GM21447 (cell line): ENCODE results near the gene ISG20.

Experiments
- ATAC-seq: cut with Tn5 transposase; IDR thresholded peaks from one replicate; pipeline ENCODE4 v1.9.1; 2021; ENCODE audit not compliant: unreplicated experiment

ISG20 gene

DNA sequence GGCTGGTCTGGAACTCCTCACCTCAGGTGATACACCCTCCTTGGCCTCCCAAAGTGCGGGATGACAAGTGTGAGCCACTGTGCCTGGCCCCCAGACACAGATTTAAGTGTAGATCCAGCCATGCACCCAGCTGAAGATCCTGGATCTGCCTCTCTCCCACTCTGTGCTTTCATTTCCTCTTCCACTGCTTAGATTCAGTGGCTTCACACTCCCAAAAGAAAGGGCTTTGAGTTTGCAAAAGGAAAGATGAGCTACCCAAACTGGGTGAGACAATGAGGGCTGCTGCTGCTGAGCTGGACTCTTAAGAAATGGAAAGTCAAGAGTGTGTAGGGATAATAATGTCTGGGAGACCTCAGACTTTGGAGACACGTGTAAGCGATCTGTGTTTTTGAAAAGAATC lies 45.5 kb downstream of the ISG20 start:
- ATAC-seq = no peak

DNA sequence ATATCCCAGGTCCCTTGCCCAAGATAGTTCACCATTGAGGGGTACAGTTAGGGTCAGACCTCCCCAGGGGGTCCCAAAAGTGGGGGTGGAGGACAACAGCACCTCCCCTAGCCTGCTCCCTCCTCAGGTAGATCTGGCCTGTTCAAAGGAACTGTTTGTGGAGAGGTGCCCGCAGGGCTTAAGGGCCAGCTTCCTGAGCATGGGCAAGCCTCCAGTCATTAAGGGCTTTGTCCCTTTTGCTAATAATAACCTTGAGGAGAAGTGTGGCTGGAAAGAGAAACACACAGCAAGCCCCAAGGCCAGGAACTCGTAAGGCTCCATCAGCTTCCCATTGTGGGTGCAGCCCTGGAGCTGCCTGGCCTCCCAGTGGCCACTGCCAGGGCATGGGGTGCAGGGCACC lies 47.4 kb downstream of the ISG20 start:
- no peak for ATAC-seq

DNA sequence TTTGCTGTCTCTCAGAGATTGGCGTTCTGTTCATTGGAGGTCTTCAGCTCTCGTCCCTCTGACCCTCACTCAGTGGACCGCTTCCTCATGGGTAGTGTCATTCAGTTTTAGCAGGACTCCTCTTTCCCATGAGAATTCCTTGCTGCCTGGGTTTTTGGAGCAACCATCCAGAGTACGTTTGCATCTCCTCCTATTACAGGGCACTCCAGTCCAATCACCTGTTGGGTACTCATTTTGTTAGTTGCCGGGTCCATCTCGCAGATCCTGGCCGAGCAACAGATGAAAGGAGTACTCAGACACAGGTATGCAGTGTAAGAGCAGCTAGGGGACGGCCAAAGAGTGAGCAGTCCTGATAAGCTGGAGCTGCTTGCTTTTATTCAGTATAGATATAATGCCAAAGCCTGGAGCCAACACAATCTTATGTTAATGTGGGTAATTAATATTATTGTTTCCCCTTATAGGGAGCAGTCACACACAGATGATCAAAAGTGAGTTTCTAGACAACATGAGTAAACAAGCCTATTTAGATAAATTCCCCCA lies 49.6 kb downstream of the ISG20 start:
- ATAC-seq = no peak

DNA sequence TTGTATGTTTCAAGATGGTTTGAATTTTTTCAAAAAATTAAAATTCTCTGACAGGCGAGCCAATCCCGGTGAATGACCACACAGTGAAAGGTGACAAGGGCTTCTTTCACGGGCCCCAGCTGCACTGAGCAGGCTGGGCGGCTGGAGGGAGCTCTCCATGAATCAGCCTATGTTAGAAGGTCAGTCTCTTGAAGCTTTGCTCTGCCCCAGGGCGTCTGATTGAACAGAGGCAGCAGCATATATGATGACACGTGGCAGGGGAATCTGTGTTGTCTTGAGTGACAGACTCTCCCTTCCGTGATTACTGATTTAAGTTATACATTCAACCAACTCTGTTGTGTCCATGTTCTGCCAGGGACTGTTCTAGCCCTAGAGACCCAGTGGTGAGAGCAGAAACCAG lies 51.5 kb downstream of the ISG20 start:
- ATAC-seq = no peak

DNA sequence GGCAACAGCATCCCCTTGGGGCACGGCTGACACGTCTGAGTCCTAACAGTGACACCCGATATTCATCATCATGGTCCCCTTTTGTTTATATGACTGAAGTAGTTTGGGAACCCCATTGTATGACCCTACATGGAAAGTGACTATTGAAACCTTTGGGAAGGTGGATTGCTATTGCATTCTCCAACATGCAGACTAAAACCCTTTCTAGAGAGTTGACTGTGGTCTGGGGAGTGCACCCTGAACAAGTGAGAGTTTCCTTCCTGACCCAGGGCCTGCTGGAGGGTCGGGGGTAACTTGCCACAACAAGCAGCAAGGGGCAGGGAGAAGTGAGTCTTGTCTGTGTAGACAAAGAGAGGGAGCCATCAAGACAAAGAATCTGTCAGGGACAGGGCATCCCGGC lies 54.4 kb downstream of the ISG20 start:
- no peak for ATAC-seq

DNA sequence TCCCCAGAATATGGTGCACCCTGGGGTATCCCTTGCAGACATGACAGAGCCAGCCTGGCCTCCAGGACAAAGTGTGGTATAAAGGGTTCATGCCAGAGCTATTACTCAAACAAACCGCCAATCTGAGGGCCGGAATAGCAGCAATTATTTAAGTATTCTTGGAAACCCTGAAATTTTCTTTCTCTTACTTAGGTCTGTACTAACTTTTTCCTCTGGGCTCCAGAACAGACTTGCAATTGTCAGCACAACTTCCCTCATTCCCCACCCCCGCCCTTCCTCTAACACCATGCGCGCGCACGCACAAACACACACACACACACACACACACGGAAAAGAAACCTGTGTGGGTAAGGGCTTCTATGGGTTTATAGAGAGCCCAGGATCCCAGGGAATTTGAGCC lies 56.3 kb downstream of the ISG20 start:
- no peak for ATAC-seq

DNA sequence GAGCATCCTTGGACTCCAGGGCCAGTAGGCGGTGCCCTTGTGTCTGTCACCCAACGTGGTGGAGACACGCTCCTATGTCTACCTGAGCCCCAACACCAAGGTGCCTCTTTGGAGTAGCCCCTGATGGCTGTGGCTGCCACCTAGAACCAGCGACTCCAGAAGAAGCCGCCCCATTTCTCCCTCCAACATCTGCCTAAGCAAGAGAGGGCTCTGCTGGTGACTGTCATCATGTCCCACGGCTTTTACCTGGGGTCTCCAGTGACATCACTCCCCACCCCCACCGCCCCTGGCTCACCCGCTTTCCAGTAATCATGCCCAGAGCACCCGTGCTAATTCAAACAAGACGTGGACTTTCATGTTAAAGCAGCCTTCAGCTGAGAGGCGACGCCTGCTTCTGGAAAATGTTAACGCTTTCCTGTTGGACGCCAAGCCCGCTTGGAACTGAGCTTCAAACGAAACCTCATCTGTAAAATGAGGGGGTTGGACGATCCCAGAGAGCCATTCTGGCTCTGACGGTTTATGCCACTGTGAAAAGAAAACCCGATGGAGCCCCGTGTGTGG lies 57.0 kb downstream of the ISG20 start:
- no peak for ATAC-seq

DNA sequence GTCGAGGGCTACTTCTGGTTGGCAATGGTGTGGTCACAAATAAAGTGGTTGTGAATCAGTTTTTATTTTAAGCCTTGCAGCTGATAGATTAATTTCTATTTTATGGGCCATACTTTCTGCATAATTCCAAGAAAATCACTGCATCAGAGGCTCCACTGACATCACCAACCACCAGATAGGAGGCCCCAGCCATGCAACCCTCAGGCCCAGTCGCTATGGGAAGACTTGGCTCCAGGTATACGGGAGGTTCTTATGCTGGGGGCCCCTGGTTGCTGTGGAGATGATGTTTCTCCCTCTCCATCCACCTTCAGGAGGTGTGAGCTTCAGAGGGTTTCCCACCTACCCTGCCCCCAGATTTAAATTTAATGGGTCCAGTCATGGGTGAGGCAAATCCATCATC lies 57.4 kb downstream of the ISG20 start:
- no peak for ATAC-seq

DNA sequence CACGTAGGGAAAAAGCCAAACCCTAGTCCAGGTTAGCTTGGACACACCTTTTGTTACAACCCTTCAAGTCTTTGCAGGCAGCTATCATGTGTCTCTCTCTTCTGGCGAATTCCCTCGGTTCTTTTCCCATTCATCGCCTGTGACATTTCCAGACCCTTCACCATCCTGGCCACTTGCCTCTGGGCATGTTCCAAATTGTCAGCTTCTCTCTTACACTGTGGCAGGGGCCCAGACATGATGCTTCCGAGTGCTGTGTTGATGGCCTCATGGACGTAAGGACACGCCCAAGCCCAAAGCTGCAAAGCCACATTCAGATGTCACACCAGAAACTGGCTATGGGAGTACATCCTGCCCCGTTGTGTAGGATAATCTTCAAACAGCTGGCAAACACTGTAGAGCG lies 58.5 kb downstream of the ISG20 start:
- ATAC-seq = no peak

DNA sequence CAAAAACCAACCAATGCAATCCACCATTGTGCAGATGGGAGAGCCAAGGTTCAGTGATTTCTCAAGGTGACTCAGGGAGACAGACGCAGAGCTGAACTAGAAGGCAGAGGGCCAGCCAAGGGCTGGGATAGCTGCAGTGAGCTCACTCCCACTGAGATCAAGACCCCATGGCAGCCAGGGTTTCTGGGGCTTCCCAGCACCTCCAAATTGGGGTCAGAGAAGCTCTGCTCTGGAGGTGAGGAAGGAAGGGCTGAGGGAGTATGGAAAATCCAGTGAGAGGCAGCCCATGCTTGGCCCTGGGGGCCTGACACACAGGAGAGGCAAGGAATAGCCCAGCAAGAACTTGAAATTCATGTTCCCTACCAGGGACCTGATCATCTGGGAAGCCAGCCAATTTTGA lies 61.0 kb downstream of the ISG20 start:
- no peak for ATAC-seq

DNA sequence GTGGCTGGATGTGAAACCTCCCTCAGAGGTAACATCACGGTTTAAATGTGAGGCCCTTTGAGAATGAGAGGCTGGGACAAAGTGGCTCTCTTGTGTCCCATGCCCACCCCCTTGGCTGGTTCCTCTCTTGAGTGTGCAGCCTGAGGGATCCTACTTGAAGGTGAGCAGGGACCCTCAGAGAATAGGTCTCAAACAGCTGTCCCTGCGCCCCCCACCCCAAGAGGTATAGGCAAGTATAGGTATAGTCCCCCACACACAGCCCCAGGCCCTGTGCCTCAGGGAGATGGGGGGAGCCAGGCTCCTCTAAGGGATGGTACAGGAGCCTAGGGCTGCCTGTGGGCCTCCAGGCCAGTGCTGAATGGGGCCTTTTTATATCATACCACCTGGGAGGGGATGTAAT lies 61.9 kb downstream of the ISG20 start:
- no peak for ATAC-seq

DNA sequence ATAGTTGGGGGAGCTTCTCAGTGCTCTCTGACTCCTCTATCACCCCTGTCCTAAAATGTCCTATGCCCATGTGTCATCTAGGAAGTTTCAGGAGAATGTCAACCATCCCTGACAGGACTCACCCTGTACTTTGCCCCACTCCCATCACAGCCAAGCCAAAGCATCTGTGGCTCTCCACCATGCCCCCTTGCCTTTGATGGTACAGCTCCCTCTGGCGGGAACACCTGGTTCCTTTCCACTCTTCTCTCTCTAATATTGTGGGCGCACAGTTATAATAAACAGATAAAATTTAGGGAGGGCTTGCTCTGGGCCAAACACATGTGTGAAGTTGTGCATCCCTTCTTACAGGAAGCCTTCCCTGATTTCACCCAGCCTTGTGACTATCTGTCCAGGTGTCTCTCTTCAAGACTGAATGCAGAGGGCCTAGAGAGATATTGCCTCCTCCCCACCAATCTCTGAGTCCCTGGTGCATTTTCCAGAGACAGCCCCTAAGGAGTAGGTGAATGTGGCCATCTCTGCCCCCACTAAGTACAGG lies 62.8 kb downstream of the ISG20 start:
- no peak for ATAC-seq

DNA sequence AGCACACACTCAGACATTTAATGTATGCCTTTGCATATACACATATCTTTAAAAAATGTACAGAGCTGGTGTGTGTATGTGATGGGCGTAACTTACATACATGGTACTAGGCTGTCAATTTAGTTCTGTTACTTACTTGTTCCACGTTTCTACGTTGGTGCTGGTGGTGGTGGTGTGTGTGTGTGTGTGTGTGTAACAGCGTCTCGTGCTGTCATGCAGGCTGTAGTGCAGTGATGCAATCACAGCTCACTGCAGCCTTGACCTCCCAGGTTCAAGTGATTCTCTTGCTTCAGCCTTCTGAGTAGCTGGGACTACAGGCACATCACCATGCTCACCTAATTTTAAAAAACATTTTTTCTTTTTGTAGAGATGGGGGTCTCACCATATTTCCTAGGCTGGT lies 64.2 kb downstream of the ISG20 start:
- ATAC-seq = no peak

DNA sequence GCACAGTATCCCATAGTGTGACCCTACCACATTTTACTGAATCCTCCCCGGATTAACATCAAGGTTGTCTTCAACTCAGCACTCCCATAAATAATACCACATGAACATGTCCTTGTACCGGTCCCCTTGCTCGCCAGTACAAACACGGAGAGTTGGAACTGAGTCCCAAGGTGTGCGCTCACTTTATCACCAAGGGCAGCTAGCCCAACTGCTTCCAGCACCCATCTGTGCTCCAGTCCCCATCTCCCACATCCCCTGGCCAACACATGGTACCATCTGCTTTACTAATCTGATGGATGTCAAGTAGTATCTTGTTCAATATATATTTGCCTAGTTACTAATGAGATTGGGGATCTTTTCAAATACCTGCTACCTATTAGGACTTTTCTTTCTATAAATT lies 64.7 kb downstream of the ISG20 start:
- ATAC-seq = no peak

DNA sequence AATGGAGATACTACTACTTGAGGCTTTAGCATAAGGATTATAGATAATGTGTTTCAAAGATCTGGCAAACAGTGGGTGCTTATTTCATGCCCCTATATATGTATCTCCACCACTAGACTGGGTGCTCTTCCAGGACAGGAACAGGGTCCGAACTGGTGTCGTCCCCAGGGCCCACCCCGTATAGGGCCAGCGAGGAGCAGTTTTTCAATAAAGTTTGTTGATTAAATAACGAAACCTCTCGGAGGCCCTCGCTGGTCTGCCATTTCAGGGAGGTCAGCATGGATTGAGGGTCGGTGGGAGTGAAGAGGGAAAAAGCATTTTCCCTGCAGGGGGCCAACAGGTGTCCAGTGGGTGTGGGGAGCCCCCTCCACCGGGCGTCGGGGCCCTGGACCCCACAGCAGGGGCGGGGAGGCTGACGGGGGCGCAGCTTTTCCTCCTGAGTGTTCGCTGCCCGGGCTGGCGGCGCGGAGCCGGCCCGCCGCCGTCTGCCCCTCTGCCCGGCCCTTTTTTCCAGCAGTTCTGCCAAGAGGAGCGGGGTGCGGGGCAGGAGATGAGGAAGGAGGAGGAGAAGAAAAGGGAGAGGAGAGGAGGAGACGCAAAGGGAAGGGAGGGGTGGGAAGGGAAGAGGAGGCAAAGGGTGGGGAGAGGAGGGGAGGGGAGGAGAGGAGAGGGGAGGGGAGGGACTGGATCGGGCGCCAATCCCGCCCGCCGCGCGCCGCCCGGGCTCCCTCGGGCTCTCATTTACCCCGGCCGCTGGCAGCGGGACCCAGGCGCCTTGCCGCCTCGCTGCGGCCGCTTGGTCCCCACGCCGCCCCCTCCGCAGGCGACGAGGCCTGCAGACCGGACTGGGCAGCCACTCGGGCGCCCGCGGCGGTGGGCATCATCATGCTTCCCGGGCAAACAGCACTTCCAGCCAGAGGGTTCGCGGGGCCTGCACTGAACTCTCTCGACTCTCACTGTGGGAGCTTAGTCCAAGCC lies 66.3 kb downstream of the ISG20 start:
- no peak for ATAC-seq

DNA sequence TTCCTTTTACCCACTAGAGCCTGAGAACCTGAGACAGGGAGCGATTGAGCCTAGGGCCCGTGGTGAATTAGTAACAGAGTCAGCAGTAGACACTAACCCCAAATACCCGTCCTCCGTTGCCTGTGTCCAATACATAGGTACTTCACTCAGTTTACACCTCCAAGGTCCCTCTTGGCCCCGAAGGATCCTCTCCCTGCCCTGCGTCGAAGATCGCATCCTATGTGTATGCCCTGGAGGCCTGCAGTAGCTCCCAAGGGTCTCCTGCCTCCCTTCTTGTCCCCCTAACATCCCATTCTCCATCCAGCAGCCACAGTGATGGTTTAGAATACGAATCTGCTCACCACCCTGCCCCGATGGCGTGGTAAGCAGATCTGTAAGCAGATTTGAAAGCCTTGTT lies 67.0 kb downstream of the ISG20 start:
- no peak for ATAC-seq
